Panc1 (cell line): ENCODE results near the gene MMP3. TPM values are rescaled to one million over a fixed set of nuclear protein-coding genes. Genes with fewer than 3 reads are reported as not detected.

Source experiments
- ATAC-seq: fragments of 200-7000 bp; cut with Tn5 transposase; 2 replicates; pipeline ENCODE4 v1.9.1; 2020; ENCODE audit warnings: mild to moderate bottlenecking, moderate library complexity
- BruUV-seq: library from RNA; stranded (reverse); fragments of 400-500 nt; replicated peaks from 2 replicates; lab custom pipeline; 2021; lab: Mats Ljungman, UMichigan
- CTCF ChIA-PET: fragments of 300-600 bp; sonication (Branson Sonifier 250); formaldehyde crosslinking; loops from one replicate; lab custom pipeline; 2022; ENCODE audit warnings: antibody characterized with exemption; lab: Charles Lee
- POLR2A ChIA-PET: fragments of 300-600 bp; sonication (Branson Sonifier 250); formaldehyde crosslinking; loops from one replicate; lab custom pipeline; 2022; ENCODE audit warnings: antibody characterized with exemption; lab: Charles Lee
- DNase-seq: peaks from one replicate; pipeline ENCODE4 v3.0.0-alpha.2; 2010; ENCODE audit warnings: low read depth, low spot score
- H3K27ac ChIP-seq: 2 replicates; pipeline ENCODE4 v1.5.1; 2011; ENCODE audit warnings: mild to moderate bottlenecking, low read length, inconsistent platforms
- H3K27me3 ChIP-seq: fragments of 200-500 bp; sonication (Bioruptor generic); 2 replicates; pipeline ENCODE4 v1.6.0; 2014; ENCODE audit warnings: low read length, inconsistent platforms; ENCODE audit not compliant: control insufficient read depth, insufficient read depth
- H3K36me3 ChIP-seq: fragments of 200-500 bp; sonication (Bioruptor generic); 2 replicates; pipeline ENCODE4 v1.5.1; 2014; ENCODE audit warnings: inconsistent platforms, mild to moderate bottlenecking, low read length, moderate library complexity; ENCODE audit not compliant: control insufficient read depth, insufficient read depth
- H3K4me1 ChIP-seq: 2 replicates; pipeline ENCODE4 v1.5.1; 2011; ENCODE audit warnings: inconsistent platforms, mild to moderate bottlenecking, low read length, moderate library complexity; ENCODE audit not compliant: control insufficient read depth, insufficient read depth
- H3K4me3 ChIP-seq, 2 experiments: 2 replicates each; pipeline ENCODE4 v1.5.1; 2011 to 2012; ENCODE audit warnings: low read depth in 2 of 2, low read length in 2 of 2, mild to moderate bottlenecking in 2 of 2, inconsistent platforms in 1 of 2, moderate library complexity in 1 of 2
- H3K9me3 ChIP-seq: fragments of 200-500 bp; sonication (Bioruptor generic); 2 replicates; pipeline ENCODE4 v1.5.1; 2014; ENCODE audit warnings: low read depth, mild to moderate bottlenecking, inconsistent platforms, low read length, moderate library complexity; ENCODE audit not compliant: control insufficient read depth, insufficient read depth
- POLR2AphosphoS5 ChIP-seq: IDR thresholded peaks from 2 replicates; pipeline ENCODE4 v1.6.1; 2012; ENCODE audit warnings: mild to moderate bottlenecking, low read depth, low read length, moderate library complexity
- SIN3A ChIP-seq: IDR thresholded peaks from 2 replicates; pipeline ENCODE4 v1.6.1; 2012; ENCODE audit warnings: low read depth, mild to moderate bottlenecking, low read length, moderate library complexity, borderline replicate concordance; ENCODE audit not compliant: insufficient read depth
- TCF7L2 ChIP-seq: IDR thresholded peaks from 2 replicates; pipeline ENCODE4 v1.6.1; 2011; ENCODE audit warnings: mild to moderate bottlenecking, low read depth, low read length, inconsistent platforms
- in situ Hi-C: cut with HindIII; loops from 2 replicates; pipeline ENCODE4 v1.10.0; 2016; ENCODE audit warnings: low sequenced_read_pairs, low pct_unique_long_range_greater_than_20kb
- intact Hi-C: fragments of 100-400 bp; cut with micrococcal nuclease; formaldehyde crosslinking; loops from one replicate; pipeline ENCODE4 v1.10.0; 2022; ENCODE audit not compliant: unreplicated experiment
- total RNA-seq: library from RNA; stranded (reverse); gene quantifications from one replicate; pipeline ENCODE4 v1.2.1, GENCODE V29; 2021; ENCODE audit not compliant: unreplicated experiment
- TF ChIP-seq, protein P1 (sequence below), 2 experiments: IDR thresholded peaks; 2 replicates each; pipeline ENCODE4 v1.6.1; 2011 to 2012; ENCODE audit warnings: low read depth in 2 of 2, control low read depth in 1 of 2, low read length in 1 of 2, mild to moderate bottlenecking in 1 of 2, moderate library complexity in 1 of 2; ENCODE audit not compliant: insufficient read depth in 1 of 2
- TF ChIP-seq, protein P2 (sequence below): fragments of 450-650 bp; IDR thresholded peaks from 2 replicates; pipeline ENCODE4 v1.5.1; 2017; ENCODE audit warnings: mild to moderate bottlenecking

Gene MMP3
- total RNA-seq, 1 experiment from 2014 or later: not detected

DNA sequence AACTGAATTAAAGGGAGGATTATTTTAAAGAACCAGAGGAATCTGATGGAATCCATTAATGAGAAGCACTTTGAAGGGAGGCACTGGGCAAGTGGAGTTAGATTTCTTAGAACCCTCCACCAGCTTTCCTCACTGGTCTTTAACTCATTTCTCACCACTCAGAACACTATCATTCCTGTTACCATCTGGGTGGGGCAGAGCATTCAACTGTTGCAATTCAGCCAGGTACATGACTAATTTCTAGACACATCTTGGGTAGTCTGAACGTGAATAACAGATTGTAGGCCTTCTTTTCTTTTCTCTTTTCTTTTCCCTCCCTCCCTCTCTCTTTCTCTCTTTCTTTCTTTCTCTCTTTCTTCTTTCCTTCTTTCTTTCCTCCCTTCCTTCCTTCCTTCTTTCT lies 29.9 kb downstream of the MMP3 start:
- Histone ChIP-seq H3K9me3 (no peaks in the 10 kb centered on the region), H3K27me3 (peaks cover 10% of the 10 kb centered on the region), H3K27ac (no peak overlapping the region), H3K4me1 (no peaks in the 10 kb centered on the region), H3K4me3 (no peak overlapping the region), H3K36me3 (no peaks in the 10 kb centered on the region)
- in situ Hi-C loops (no loop called here), intact Hi-C loops (loop anchor here (5.0 kb wide), 1 partner anchor 244 kb away; no protein-coding TSS in a partner anchor)
- TF ChIP-seq TCF7L2: no peak
- TF ChIP-seq SIN3A: no peak
- no peak for TF ChIP-seq POLR2AphosphoS5
- TF ChIP-seq, protein P1, sequence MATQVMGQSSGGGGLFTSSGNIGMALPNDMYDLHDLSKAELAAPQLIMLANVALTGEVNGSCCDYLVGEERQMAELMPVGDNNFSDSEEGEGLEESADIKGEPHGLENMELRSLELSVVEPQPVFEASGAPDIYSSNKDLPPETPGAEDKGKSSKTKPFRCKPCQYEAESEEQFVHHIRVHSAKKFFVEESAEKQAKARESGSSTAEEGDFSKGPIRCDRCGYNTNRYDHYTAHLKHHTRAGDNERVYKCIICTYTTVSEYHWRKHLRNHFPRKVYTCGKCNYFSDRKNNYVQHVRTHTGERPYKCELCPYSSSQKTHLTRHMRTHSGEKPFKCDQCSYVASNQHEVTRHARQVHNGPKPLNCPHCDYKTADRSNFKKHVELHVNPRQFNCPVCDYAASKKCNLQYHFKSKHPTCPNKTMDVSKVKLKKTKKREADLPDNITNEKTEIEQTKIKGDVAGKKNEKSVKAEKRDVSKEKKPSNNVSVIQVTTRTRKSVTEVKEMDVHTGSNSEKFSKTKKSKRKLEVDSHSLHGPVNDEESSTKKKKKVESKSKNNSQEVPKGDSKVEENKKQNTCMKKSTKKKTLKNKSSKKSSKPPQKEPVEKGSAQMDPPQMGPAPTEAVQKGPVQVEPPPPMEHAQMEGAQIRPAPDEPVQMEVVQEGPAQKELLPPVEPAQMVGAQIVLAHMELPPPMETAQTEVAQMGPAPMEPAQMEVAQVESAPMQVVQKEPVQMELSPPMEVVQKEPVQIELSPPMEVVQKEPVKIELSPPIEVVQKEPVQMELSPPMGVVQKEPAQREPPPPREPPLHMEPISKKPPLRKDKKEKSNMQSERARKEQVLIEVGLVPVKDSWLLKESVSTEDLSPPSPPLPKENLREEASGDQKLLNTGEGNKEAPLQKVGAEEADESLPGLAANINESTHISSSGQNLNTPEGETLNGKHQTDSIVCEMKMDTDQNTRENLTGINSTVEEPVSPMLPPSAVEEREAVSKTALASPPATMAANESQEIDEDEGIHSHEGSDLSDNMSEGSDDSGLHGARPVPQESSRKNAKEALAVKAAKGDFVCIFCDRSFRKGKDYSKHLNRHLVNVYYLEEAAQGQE (IDR thresholded peaks at IDR 0.05; ENCODE audit: insufficient read depth in 1 of 2, low read depth in 2 of 2, low read length in 1 of 2): no peak
- TF ChIP-seq, protein P2, sequence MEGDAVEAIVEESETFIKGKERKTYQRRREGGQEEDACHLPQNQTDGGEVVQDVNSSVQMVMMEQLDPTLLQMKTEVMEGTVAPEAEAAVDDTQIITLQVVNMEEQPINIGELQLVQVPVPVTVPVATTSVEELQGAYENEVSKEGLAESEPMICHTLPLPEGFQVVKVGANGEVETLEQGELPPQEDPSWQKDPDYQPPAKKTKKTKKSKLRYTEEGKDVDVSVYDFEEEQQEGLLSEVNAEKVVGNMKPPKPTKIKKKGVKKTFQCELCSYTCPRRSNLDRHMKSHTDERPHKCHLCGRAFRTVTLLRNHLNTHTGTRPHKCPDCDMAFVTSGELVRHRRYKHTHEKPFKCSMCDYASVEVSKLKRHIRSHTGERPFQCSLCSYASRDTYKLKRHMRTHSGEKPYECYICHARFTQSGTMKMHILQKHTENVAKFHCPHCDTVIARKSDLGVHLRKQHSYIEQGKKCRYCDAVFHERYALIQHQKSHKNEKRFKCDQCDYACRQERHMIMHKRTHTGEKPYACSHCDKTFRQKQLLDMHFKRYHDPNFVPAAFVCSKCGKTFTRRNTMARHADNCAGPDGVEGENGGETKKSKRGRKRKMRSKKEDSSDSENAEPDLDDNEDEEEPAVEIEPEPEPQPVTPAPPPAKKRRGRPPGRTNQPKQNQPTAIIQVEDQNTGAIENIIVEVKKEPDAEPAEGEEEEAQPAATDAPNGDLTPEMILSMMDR: no peak
- CTCF ChIA-PET: no interaction called here
- no TSS peak for BruUV-seq
- POLR2A ChIA-PET: no interaction called here
- no peak for ATAC-seq
- no peak for DNase-seq

DNA sequence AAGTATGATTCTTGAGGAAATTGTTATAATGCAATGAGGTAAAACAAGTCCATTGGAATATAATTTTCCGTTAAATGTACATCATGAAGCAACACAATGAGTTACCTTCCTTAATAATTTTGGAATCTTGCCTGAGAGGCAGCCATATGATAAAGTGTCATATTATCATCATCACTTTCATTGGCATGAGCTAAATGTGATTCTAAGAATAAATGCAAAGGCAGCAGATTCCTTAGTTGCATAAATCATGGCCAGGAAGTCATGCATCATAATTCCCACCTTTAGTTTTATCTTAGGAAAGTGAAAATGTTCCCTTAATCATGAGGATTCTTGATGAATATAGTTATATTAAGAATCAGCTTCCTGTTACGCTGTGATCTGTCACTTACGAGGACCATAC lies 31.2 kb downstream of the MMP3 start:
- intact Hi-C loops: loop anchor here (5.0 kb wide), 1 partner anchor 245 kb away; no protein-coding TSS in a partner anchor
- H3K27me3 ChIP-seq: peaks cover 10% of the 10 kb centered on the region
- no peaks in the 10 kb centered on the region for H3K36me3 ChIP-seq
- no peak overlapping the region for H3K27ac ChIP-seq
- ATAC-seq: no peak
- CTCF ChIA-PET: no interaction called here
- in situ Hi-C loops: no loop called here
- no TSS peak for BruUV-seq
- no peak for DNase-seq
- no peaks in the 10 kb centered on the region for H3K9me3 ChIP-seq
- H3K4me1 ChIP-seq: peaks cover 5% of the 10 kb centered on the region; the same call in 1 of the 2 replicates
- POLR2A ChIA-PET: no interaction called here
- TF ChIP-seq TCF7L2: no peak
- no peak for TF ChIP-seq POLR2AphosphoS5
- TF ChIP-seq, protein P2: no peak
- TF ChIP-seq, protein P1 (IDR thresholded peaks at IDR 0.05; ENCODE audit: insufficient read depth in 1 of 2, low read depth in 2 of 2, low read length in 1 of 2): no peak
- no peak for TF ChIP-seq SIN3A
- no peak overlapping the region for H3K4me3 ChIP-seq
